ENCODE results near the gene PRR18.

The PRR18 gene, protein sequence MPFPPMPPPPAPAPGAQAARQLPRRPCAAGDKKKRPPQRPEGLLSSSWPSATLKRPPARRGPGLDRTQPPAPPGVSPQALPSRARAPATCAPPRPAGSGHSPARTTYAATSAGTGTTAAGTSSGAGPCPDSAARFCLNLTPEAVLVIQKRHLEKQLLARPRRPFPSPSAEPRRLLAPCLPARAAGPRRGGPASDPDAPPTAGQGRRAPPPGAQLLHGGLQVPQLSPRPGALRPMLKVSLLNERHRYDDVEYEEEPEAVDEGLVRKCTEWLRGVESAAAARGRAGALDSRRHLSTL

DNA sequence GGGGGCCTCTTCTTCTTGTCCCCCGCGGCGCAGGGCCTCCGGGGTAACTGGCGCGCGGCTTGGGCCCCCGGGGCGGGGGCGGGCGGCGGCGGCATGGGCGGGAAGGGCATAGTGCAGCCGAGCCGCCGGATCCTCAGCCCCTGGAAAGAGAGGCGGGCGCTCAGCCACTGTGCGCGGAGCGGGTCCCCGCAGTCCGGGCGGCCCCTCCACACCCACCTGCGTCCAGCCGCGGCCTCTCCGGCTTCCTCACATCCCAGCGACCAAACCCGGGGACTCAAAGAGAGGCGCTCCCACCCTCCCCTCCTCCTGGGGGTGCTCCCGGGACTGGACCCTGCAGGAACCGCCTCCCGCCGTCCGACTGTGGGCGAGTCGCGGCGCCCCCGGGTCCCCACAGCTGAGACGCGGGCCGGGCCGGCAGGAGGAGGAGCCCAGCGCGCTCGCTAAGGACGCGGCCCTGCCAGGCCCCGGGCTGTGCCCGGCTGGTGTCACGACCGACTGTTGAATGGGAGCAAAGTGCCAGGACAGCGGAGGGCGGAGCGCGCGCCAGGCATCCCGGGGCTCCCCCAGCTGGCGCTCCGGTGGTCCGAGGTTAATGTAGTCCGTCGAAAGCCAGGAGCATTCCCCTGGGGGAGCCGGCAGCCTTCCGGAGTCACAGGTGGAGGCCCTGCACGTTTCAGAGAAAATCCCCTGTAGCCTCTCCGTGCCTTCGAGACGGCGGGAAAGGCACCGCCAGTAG is at the start of gene PRR18:
TSS of gene PRR18 (minus strand) at position 360 of the 736 bp plus-strand sequence. CDS start at position 110, 250 bp downstream.
- DNase-seq (ENCODE audit: extremely low spot score): no peak
- POLR2A ChIA-PET: no interaction called here
- TF ChIP-seq FOXA1 (IDR thresholded peaks at IDR 0.05) (no peak), SP1 (IDR thresholded peaks at IDR 0.05) (no peak), BHLHE40 (IDR thresholded peaks at IDR 0.05; ENCODE audit: borderline replicate concordance) (no peak), ELF4 (IDR thresholded peaks at IDR 0.05) (no peak), HDGF (IDR thresholded peaks at IDR 0.05; ENCODE audit: borderline replicate concordance) (no peak), NFRKB (IDR thresholded peaks at IDR 0.05) (no peak), SUZ12 (IDR thresholded peaks at IDR 0.05) (no peak), LEF1 (IDR thresholded peaks at IDR 0.05; ENCODE audit: borderline replicate concordance) (no peak), ZNF384 (IDR thresholded peaks at IDR 0.05) (no peak), CTBP1 (IDR thresholded peaks at IDR 0.05; ENCODE audit: borderline replicate concordance) (no peak), FOXM1 (IDR thresholded peaks at IDR 0.05; ENCODE audit: borderline replicate concordance) (no peak)
- TF ChIP-seq, protein P1, sequence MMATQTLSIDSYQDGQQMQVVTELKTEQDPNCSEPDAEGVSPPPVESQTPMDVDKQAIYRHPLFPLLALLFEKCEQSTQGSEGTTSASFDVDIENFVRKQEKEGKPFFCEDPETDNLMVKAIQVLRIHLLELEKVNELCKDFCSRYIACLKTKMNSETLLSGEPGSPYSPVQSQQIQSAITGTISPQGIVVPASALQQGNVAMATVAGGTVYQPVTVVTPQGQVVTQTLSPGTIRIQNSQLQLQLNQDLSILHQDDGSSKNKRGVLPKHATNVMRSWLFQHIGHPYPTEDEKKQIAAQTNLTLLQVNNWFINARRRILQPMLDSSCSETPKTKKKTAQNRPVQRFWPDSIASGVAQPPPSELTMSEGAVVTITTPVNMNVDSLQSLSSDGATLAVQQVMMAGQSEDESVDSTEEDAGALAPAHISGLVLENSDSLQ (IDR thresholded peaks at IDR 0.05): no peak
- CTCF ChIA-PET: no interaction called here

DNA sequence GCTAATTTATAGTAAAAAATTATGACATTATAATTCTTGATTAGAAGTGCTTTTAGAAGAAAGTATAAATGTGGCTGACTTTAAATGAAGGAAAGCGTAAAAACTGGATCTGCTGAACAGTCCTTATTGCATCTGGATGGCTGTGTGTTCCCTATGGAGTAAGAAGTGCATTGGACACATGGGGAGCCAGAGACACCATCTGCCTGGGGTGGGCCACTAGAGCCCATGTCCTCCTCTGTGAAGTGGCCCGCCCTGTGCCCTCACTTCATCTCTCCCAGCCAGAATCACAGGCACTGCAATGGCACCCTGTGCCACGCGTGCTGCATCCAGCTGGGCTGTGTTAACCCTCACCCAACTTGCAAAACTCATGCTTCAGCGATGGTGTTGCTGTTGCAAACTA is 47.4 kb upstream of the PRR18 start:
- POLR2A ChIA-PET: no interaction called here
- no peak for TF ChIP-seq L3MBTL2 (conservative IDR thresholded peaks at IDR 0.05)
- TF ChIP-seq, protein P1 (IDR thresholded peaks at IDR 0.05): no peak
- TF ChIP-seq BHLHE40 (IDR thresholded peaks at IDR 0.05; ENCODE audit: borderline replicate concordance): no peak
- TF ChIP-seq TARDBP (IDR thresholded peaks at IDR 0.05): no peak
- no peak for TF ChIP-seq FOXK2 (IDR thresholded peaks at IDR 0.05)
- no peak for TF ChIP-seq CTBP1 (IDR thresholded peaks at IDR 0.05; ENCODE audit: borderline replicate concordance)
- TF ChIP-seq LEF1 (IDR thresholded peaks at IDR 0.05; ENCODE audit: borderline replicate concordance): no peak
- TF ChIP-seq FOXM1 (IDR thresholded peaks at IDR 0.05; ENCODE audit: borderline replicate concordance): no peak
- TF ChIP-seq ZNF384 (IDR thresholded peaks at IDR 0.05): no peak
- no peak for TF ChIP-seq ELF4 (IDR thresholded peaks at IDR 0.05)
- TF ChIP-seq SP1 (IDR thresholded peaks at IDR 0.05): no peak
- TF ChIP-seq HDGF (IDR thresholded peaks at IDR 0.05; ENCODE audit: borderline replicate concordance): no peak
- no peak for TF ChIP-seq FOXA1 (IDR thresholded peaks at IDR 0.05)
- no peak for TF ChIP-seq SUZ12 (IDR thresholded peaks at IDR 0.05)
- TF ChIP-seq NFRKB (IDR thresholded peaks at IDR 0.05): no peak
- TF ChIP-seq ARNT (IDR thresholded peaks at IDR 0.05): no peak
- CTCF ChIA-PET: no interaction called here
- DNase-seq (ENCODE audit: extremely low spot score): no peak

DNA sequence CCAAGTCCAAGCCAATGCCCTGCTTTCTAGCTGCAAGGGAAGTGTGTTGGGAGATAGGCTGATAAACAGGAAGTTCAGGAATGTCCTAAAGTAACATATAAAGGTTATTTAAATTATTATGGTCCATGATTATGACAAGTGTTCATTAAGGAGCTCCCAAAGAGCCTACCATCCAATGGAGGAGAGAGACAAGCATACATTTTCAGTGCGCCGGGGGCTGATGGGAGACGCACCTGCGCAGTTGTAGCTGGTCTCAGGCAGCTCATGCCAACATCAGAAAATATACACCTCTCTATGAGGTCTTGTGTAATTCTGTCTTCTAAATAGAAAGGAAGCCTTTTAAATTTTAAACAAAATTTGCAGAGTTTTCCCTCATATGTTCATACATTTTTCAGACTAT is 46.8 kb upstream of the PRR18 start:
- no peak for TF ChIP-seq BHLHE40 (IDR thresholded peaks at IDR 0.05; ENCODE audit: borderline replicate concordance)
- no peak for TF ChIP-seq CTBP1 (IDR thresholded peaks at IDR 0.05; ENCODE audit: borderline replicate concordance)
- no peak for TF ChIP-seq FOXA1 (IDR thresholded peaks at IDR 0.05)
- TF ChIP-seq L3MBTL2 (conservative IDR thresholded peaks at IDR 0.05): no peak
- no peak for DNase-seq (ENCODE audit: extremely low spot score)
- POLR2A ChIA-PET: no interaction called here
- CTCF ChIA-PET: no interaction called here

DNA sequence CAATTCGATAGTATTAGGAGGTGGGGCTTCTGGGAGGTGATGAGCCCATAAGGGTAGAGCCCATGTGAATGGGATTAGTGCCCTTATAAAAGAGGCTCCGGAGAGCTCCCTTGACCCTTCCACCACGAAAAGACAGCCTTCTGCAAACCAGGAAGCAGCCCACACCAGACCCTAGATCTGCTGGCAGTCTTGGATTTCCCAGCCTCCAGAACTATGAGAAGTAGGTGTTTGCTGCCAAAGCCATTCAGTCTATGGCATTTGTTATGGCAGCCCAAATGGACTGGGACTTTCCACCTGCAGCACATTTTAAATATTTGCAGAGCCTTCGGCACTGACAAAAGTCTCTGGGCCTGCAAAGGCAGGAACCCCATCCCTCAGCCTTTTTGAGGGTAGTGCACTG is 46.0 kb upstream of the PRR18 start:
- CTCF ChIA-PET: no interaction called here
- TF ChIP-seq FOXM1 (IDR thresholded peaks at IDR 0.05; ENCODE audit: borderline replicate concordance): no peak
- TF ChIP-seq SUZ12 (IDR thresholded peaks at IDR 0.05): no peak
- TF ChIP-seq ELF4 (IDR thresholded peaks at IDR 0.05): no peak
- TF ChIP-seq L3MBTL2 (conservative IDR thresholded peaks at IDR 0.05): no peak
- no peak for TF ChIP-seq FOXA1 (IDR thresholded peaks at IDR 0.05)
- no peak for TF ChIP-seq FOXK2 (IDR thresholded peaks at IDR 0.05)
- TF ChIP-seq CTBP1 (IDR thresholded peaks at IDR 0.05; ENCODE audit: borderline replicate concordance): no peak
- no peak for TF ChIP-seq HDGF (IDR thresholded peaks at IDR 0.05; ENCODE audit: borderline replicate concordance)
- TF ChIP-seq ARNT (IDR thresholded peaks at IDR 0.05): no peak
- TF ChIP-seq TARDBP (IDR thresholded peaks at IDR 0.05): no peak
- TF ChIP-seq LEF1 (IDR thresholded peaks at IDR 0.05; ENCODE audit: borderline replicate concordance): no peak
- no peak for TF ChIP-seq ZNF384 (IDR thresholded peaks at IDR 0.05)
- no peak for TF ChIP-seq NFRKB (IDR thresholded peaks at IDR 0.05)
- POLR2A ChIA-PET: interaction anchor here (0.6 kb wide), 1 partner anchor 74 kb away, joined by 4 read pairs; no protein-coding TSS in a partner anchor
- no peak for DNase-seq (ENCODE audit: extremely low spot score)

DNA sequence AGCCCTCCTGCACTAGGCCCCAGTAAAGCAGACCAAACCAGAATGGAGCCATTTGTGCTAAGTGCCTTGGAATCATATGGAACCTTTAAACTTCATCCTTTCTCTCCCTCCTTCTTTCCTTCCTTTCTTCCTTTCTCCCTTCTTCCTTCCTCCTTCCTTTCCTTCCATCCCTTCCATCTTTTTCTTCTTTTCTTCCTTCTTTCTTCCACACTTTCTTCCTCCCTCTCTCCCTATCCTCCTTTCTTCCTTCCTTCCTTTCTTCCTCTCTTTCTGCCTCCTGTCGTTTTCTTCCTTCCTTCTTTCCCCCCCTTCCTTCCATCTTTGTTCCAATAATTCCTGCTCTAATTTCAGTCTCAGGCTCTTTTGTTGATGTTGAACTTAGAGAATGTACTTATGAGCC is 45.3 kb upstream of the PRR18 start:
- no peak for DNase-seq (ENCODE audit: extremely low spot score)
- no peak for TF ChIP-seq SP1 (IDR thresholded peaks at IDR 0.05)
- TF ChIP-seq ARNT (IDR thresholded peaks at IDR 0.05): no peak
- POLR2A ChIA-PET: interaction anchor here (0.6 kb wide), 1 partner anchor 74 kb away, joined by 4 read pairs; no protein-coding TSS in a partner anchor
- CTCF ChIA-PET: no interaction called here

DNA sequence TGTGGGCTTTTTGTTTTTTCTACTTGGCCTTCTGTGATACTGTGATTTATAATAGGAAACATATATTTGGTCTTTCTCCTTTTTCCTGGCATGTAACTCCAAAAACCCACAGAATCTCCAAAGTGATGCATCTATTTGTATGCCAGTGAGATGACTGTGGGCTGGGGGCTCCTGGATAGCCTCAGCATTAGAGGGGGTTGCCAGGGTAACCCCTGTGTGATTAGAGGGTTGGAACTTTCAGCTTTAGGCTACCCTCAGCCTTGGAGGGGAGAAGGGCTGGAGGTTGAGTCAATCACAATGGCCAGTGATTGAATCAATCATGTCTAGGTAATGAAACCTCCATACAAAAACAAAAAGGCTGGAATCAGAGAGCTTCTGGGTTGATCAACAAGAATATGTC is 44.7 kb upstream of the PRR18 start:
- TF ChIP-seq, protein P1 (IDR thresholded peaks at IDR 0.05): no peak
- TF ChIP-seq NFRKB (IDR thresholded peaks at IDR 0.05): no peak
- no peak for TF ChIP-seq FOXA1 (IDR thresholded peaks at IDR 0.05)
- no peak for TF ChIP-seq LEF1 (IDR thresholded peaks at IDR 0.05; ENCODE audit: borderline replicate concordance)
- TF ChIP-seq SP1 (IDR thresholded peaks at IDR 0.05): no peak
- no peak for TF ChIP-seq FOXK2 (IDR thresholded peaks at IDR 0.05)
- no peak for TF ChIP-seq TARDBP (IDR thresholded peaks at IDR 0.05)
- TF ChIP-seq FOXM1 (IDR thresholded peaks at IDR 0.05; ENCODE audit: borderline replicate concordance): no peak
- TF ChIP-seq HDGF (IDR thresholded peaks at IDR 0.05; ENCODE audit: borderline replicate concordance): no peak
- no peak for DNase-seq (ENCODE audit: extremely low spot score)
- POLR2A ChIA-PET: no interaction called here
- CTCF ChIA-PET: no interaction called here
